ENCODE results near the gene ADAMTS17.

The ADAMTS17 gene

DNA sequence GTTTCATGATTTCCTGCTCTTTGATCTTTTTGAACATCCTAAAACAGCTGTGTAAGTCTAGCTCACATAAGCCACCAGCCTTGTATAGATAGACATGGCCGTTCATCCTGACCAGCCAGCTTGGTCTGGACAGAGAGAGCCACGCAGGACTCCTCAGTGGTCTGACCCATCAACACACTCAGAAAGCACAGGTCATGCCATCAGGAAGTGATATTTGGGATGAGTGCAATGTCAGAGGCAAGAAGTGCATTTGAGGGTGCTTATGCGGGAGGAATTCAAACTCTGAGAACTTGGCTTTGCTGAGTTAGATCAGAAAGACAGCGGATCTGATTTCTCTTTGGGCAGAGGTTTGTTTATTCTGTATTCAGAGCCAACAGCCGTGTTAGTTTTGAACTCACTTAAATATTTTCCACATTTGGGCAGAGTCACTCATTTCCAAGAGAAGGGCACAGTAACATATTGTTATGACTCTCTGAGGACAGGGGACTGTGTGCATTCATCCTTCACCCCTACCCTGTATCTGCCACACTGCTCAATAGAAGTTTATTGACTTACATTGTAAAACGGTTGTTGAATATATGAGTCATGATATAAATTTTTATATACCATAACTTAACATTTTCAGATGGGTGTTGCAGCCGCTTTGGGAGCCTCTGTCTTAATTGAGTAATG lies 383.2 kb downstream of the ADAMTS17 start:
- DNase-seq (ENCODE audit: low read depth) = no peak
- no peak overlapping the region for H3K4me3 ChIP-seq (ENCODE audit: low read depth, low read length)
- TF ChIP-seq, protein P1, sequence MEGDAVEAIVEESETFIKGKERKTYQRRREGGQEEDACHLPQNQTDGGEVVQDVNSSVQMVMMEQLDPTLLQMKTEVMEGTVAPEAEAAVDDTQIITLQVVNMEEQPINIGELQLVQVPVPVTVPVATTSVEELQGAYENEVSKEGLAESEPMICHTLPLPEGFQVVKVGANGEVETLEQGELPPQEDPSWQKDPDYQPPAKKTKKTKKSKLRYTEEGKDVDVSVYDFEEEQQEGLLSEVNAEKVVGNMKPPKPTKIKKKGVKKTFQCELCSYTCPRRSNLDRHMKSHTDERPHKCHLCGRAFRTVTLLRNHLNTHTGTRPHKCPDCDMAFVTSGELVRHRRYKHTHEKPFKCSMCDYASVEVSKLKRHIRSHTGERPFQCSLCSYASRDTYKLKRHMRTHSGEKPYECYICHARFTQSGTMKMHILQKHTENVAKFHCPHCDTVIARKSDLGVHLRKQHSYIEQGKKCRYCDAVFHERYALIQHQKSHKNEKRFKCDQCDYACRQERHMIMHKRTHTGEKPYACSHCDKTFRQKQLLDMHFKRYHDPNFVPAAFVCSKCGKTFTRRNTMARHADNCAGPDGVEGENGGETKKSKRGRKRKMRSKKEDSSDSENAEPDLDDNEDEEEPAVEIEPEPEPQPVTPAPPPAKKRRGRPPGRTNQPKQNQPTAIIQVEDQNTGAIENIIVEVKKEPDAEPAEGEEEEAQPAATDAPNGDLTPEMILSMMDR (IDR thresholded peaks at IDR 0.05; ENCODE audit: control insufficient read depth, extremely low read depth, insufficient read depth) = no peak

GRCh38 chr15:99957642-99958013 lies 384.1 kb downstream of the ADAMTS17 start:
- no peak overlapping the region for H3K4me3 ChIP-seq (ENCODE audit: low read depth, low read length)

DNA sequence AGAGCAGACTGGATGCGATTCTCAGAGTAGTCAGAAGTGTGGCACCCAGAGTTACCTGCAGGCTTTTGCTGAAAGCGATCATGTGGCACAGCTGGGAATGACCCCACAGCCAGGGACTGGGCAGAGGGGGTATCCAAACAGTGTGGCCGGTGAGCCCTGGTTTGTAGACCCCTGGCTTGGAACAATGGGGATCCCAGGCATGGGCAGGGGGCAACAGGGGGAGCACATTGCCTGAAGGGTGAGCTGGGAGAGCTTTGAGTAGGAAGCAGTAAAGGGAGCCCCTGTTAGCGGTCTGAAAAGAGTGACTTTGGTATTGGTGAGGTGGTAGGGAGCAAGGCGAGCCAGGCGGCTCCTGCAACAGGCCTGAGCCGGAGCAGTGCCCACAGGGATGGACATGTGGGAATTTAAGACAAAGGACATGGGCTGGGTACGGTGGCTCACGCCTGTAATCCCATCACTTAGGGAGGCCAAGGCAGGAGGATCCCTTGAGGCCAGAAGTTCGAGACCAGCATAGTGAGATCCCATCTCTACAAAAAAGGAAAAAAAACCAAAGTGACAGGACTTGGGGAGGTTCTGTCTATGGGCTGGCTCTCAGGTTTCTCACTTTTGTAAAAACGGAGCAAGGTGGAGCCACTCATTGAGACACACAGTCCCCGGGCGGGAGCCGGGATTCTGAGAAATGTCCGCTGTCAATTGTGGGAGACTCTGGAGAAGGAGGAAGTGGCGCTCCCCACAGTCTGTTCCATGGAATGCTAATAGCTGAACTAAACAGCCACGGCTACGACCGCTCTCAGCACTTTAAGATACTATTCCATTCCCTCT lies 384.7 kb downstream of the ADAMTS17 start:
- no peak for DNase-seq (ENCODE audit: low read depth)
- TF ChIP-seq, protein P1 (IDR thresholded peaks at IDR 0.05; ENCODE audit: control insufficient read depth, extremely low read depth, insufficient read depth) = no peak
- no peak overlapping the region for H3K4me3 ChIP-seq (ENCODE audit: low read depth, low read length)

More at GRCh38 chr15:99957642-99958013, 384.1 kb downstream of the ADAMTS17 start:
- DNase-seq (ENCODE audit: low read depth) = no peak
- TF ChIP-seq, protein P1 (IDR thresholded peaks at IDR 0.05; ENCODE audit: control insufficient read depth, extremely low read depth, insufficient read depth) = no peak

GRCh38 chr15:99956022-99956775 lies 385.6 kb downstream of the ADAMTS17 start:
- TF ChIP-seq, protein P1 (IDR thresholded peaks at IDR 0.05; ENCODE audit: control insufficient read depth, extremely low read depth, insufficient read depth) = no peak
- no peak for DNase-seq (ENCODE audit: low read depth)
- H3K4me3 ChIP-seq (ENCODE audit: low read depth, low read length) = no peak overlapping the region

- TF ChIP-seq, protein P1 (IDR thresholded peaks at IDR 0.05; ENCODE audit: control insufficient read depth, extremely low read depth, insufficient read depth) = no peak
- no peak for DNase-seq (ENCODE audit: low read depth)
- no peak overlapping the region for H3K4me3 ChIP-seq (ENCODE audit: low read depth, low read length)
Measured at GRCh38 chr15:99955532-99955931, 386.2 kb downstream of the ADAMTS17 start.

DNA sequence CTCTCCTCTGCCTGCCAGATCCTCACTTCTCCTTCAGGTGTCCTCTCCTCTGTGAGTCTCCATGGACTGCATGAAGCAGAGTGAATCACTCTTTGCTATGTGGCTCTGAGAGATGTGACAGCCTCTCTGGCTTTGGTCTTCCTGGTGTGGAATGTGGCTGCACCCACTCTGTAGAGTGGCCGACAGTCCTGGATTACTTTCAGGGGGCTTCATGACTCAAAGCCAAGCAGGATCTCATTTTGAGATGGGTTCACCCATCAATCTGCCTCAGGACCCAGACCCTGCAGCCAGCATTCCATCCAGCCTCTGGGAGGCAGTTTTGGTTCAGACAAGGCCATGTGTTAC lies 386.6 kb downstream of the ADAMTS17 start:
- no peak for DNase-seq (ENCODE audit: low read depth)
- TF ChIP-seq, protein P1 (IDR thresholded peaks at IDR 0.05; ENCODE audit: control insufficient read depth, extremely low read depth, insufficient read depth) = no peak
- H3K4me3 ChIP-seq (ENCODE audit: low read depth, low read length) = no peak overlapping the region
